Type B pancreatic cell (in vitro differentiated cells): ENCODE results near the gene ALKBH1. TPM values are rescaled to one million over a fixed set of nuclear protein-coding genes. Genes with fewer than 3 reads are reported as not detected.
"Not testable (repeated sequence)": the region's sequence is repeated elsewhere in the genome, so short reads cannot be mapped to it uniquely, and the experiment has no call there.

ENCODE experiments used
- DNase-seq: peaks from one replicate; pipeline ENCODE4 v3.0.0; 2021; ENCODE audit warnings: mixed read lengths; ENCODE audit not compliant: unreplicated experiment; ENCODE audit errors: extremely low spot score
- H3K27ac Mint-ChIP-seq: 2 replicates; pipeline ENCODE4 v1.8.0; 2021; ENCODE audit warnings: mild to moderate bottlenecking, mixed read lengths
- H3K27me3 Mint-ChIP-seq: 2 replicates; pipeline ENCODE4 v1.8.0; 2021; ENCODE audit warnings: mixed read lengths
- H3K36me3 Mint-ChIP-seq: 2 replicates; pipeline ENCODE4 v1.8.0; 2021; ENCODE audit warnings: mixed read lengths
- H3K4me1 Mint-ChIP-seq: one replicate; pipeline ENCODE4 v1.8.0; 2021; ENCODE audit warnings: mixed read lengths; ENCODE audit not compliant: unreplicated experiment
- H3K4me3 Mint-ChIP-seq: 2 replicates; pipeline ENCODE4 v1.8.0; 2021; ENCODE audit warnings: mild to moderate bottlenecking, mixed read lengths
- H3K9me3 Mint-ChIP-seq: 2 replicates; pipeline ENCODE4 v1.8.0; 2021; ENCODE audit warnings: mixed read lengths
- CTCF ChIP-seq: fragments of 200-600 bp; sonication (generic); conservative IDR thresholded peaks from 2 replicates; pipeline ENCODE4 v1.5.0; 2021; ENCODE audit warnings: antibody characterized with exemption, mild to moderate bottlenecking
- total RNA-seq: library from RNA; stranded (reverse); gene quantifications from 2 replicates; pipeline ENCODE4 v1.2.1, GENCODE V29; 2021; ENCODE audit warnings: low replicate concordance

ALKBH1 gene
- total RNA-seq, 1 donor from 2014 or later, result 14.5 TPM

GRCh38 chr14:77638771-77639171 is 69.1 kb downstream of the ALKBH1 start:
- Mint-ChIP-seq H3K27me3 (peaks cover 4% of the 10 kb centered on the region), H3K4me1 (peaks cover 8% of the 10 kb centered on the region), H3K36me3 (no peaks in the 10 kb centered on the region), H3K27ac (peak overlapping the region; percentile 63), H3K4me3 (no peak overlapping the region), H3K9me3 (peaks cover 5% of the 10 kb centered on the region)
- no peak for TF ChIP-seq CTCF
- DNase-seq, result no peak

- not testable (repeated sequence) for DNase-seq, H3K4me3 Mint-ChIP-seq, H3K27ac Mint-ChIP-seq, H3K36me3 Mint-ChIP-seq, H3K9me3 Mint-ChIP-seq, H3K4me1 Mint-ChIP-seq, H3K27me3 Mint-ChIP-seq
Observed at GRCh38 chr14:77635869-77636268, 72.0 kb downstream of the ALKBH1 start.

- not testable (repeated sequence) for H3K27me3 Mint-ChIP-seq, H3K27ac Mint-ChIP-seq, H3K9me3 Mint-ChIP-seq, H3K4me1 Mint-ChIP-seq, H3K4me3 Mint-ChIP-seq, H3K36me3 Mint-ChIP-seq, DNase-seq
Observed at GRCh38 chr14:77635466-77635865, 72.4 kb downstream of the ALKBH1 start.

GRCh38 chr14:77630111-77630510 is 77.7 kb downstream of the ALKBH1 start:
- no peak for TF ChIP-seq CTCF
- Mint-ChIP-seq H3K4me3 (no peak overlapping the region), H3K4me1 (no peaks in the 10 kb centered on the region), H3K27ac (no peak overlapping the region), H3K36me3 (no peaks in the 10 kb centered on the region), H3K27me3 (no peaks in the 10 kb centered on the region), H3K9me3 (peaks cover 2% of the 10 kb centered on the region)
- DNase-seq, result no peak

- Mint-ChIP-seq H3K9me3 (no peaks in the 10 kb centered on the region), H3K36me3 (no peaks in the 10 kb centered on the region), H3K4me3 (no peak overlapping the region), H3K27ac (no peak overlapping the region), H3K27me3 (no peaks in the 10 kb centered on the region), H3K4me1 (no peaks in the 10 kb centered on the region)
- DNase-seq, result no peak
- no peak for TF ChIP-seq CTCF
Observed at GRCh38 chr14:77625360-77625759, 82.5 kb downstream of the ALKBH1 start.

- H3K4me1 Mint-ChIP-seq, result no peaks in the 10 kb centered on the region
- no peaks in the 10 kb centered on the region for H3K9me3 Mint-ChIP-seq
- no peak overlapping the region for H3K27ac Mint-ChIP-seq
- H3K4me3 Mint-ChIP-seq, result no peak overlapping the region
- no peaks in the 10 kb centered on the region for H3K36me3 Mint-ChIP-seq
- no peaks in the 10 kb centered on the region for H3K27me3 Mint-ChIP-seq
- DNase-seq, result no peak
- TF ChIP-seq CTCF, result no peak
Observed at GRCh38 chr14:77623201-77623600, 84.6 kb downstream of the ALKBH1 start.

Other genes starting within 250 kb of the ALKBH1 start
- gene AHSA1, start 249.9 kb downstream of the ALKBH1 start, total RNA-seq, result 202 and 204 TPM in 2 replicates
- 0.46 and 1.2 TPM in 2 replicates for gene ISM2, start 209.2 kb downstream of the ALKBH1 start, total RNA-seq
- 40.9 and 134 TPM in 2 replicates for gene SPTLC2, start 91.4 kb downstream of the ALKBH1 start, total RNA-seq
- 125 and 128 TPM in 2 replicates for gene SLIRP, start 80 bp upstream of the ALKBH1 start, total RNA-seq
- gene SNW1, start 53.1 kb upstream of the ALKBH1 start, total RNA-seq, result 78.6 and 81.2 TPM in 2 replicates
- gene ADCK1, start 92.1 kb upstream of the ALKBH1 start, total RNA-seq, result 6.9 and 9.2 TPM in 2 replicates